Measurements from ENCODE around the gene FCRL1.

Gene FCRL1

GRCh38 chr1:157844089-157844830 lies 24.3 kb upstream of the FCRL1 start:
- in situ Hi-C loops (cut with HindIII; ENCODE audit: low sequenced_read_pairs): no loop called here
- no peak for DNase-seq (ENCODE audit: low read depth)

GRCh38 chr1:157842939-157843338 lies 23.0 kb upstream of the FCRL1 start:
- DNase-seq (ENCODE audit: low read depth): no peak
- no peak for TF ChIP-seq CTCF (IDR thresholded peaks at IDR 0.05; ENCODE audit: low read depth, low read length, missing control alignments)
- no peak overlapping the region for H3K4me3 ChIP-seq (ENCODE audit: low read depth, low read length)
- in situ Hi-C loops (cut with HindIII; ENCODE audit: low sequenced_read_pairs): no loop called here

More at GRCh38 chr1:157844089-157844830, 24.3 kb upstream of the FCRL1 start:
- TF ChIP-seq CTCF (IDR thresholded peaks at IDR 0.05; ENCODE audit: low read depth, low read length, missing control alignments): no peak
- H3K4me3 ChIP-seq (ENCODE audit: low read depth, low read length): no peak overlapping the region

- H3K4me3 ChIP-seq (ENCODE audit: low read depth, low read length): no peak within 1 kb of the TSS
- no peak for TF ChIP-seq CTCF (IDR thresholded peaks at IDR 0.05; ENCODE audit: low read depth, low read length, missing control alignments)
- in situ Hi-C loops (cut with HindIII; ENCODE audit: low sequenced_read_pairs): no loop called here
- no peak for DNase-seq (ENCODE audit: low read depth)
Observed at GRCh38 chr1:157841708-157842107, 21.8 kb upstream of the FCRL1 start, which contains the start of gene CD5L. Gene CD5L (minus strand): TSS chr1:157841808. CDS start chr1:157841701, 107 bp downstream.

GRCh38 chr1:157838966-157839365 lies 19.0 kb upstream of the FCRL1 start:
- H3K4me3 ChIP-seq (ENCODE audit: low read depth, low read length): no peak overlapping the region
- in situ Hi-C loops (cut with HindIII; ENCODE audit: low sequenced_read_pairs): no loop called here
- DNase-seq (ENCODE audit: low read depth): no peak
- TF ChIP-seq CTCF (IDR thresholded peaks at IDR 0.05; ENCODE audit: low read depth, low read length, missing control alignments): no peak

- no peak overlapping the region for H3K4me3 ChIP-seq (ENCODE audit: low read depth, low read length)
- in situ Hi-C loops (cut with HindIII; ENCODE audit: low sequenced_read_pairs): no loop called here
- TF ChIP-seq CTCF (IDR thresholded peaks at IDR 0.05; ENCODE audit: low read depth, low read length, missing control alignments): no peak
- DNase-seq (ENCODE audit: low read depth): no peak
Observed at GRCh38 chr1:157834430-157834829, 14.5 kb upstream of the FCRL1 start.

- in situ Hi-C loops (cut with HindIII; ENCODE audit: low sequenced_read_pairs): no loop called here
- no peak overlapping the region for H3K4me3 ChIP-seq (ENCODE audit: low read depth, low read length)
- no peak for TF ChIP-seq CTCF (IDR thresholded peaks at IDR 0.05; ENCODE audit: low read depth, low read length, missing control alignments)
- DNase-seq (ENCODE audit: low read depth): no peak
Observed at GRCh38 chr1:157833145-157833544, 13.2 kb upstream of the FCRL1 start.

Measured in astrocyte of the cerebellum (primary cell).